ENCODE measurements around the gene KCNN3.

The KCNN3 gene

DNA sequence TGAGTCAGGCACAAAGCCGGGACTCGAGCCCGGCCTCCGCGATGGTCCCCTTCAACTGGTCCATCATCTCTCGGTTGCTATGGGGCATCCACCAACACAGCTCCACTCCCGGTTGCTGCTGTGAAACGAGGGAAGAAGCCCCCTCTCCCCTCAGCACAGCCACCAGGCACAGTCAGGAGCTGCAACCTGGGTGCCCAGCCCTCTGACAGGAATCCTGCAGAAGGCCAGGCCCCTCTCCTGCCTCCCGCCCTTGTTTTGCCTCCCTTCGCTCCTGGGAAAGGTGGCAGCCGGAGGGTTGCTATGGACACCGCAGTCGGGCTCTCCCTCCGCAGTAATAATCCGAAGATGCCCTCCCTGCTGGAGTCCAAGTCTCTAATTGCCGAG, 8.9 kb upstream of the KCNN3 start:
- no peak for DNase-seq (ENCODE audit: low read depth)

- peak; percentile 44 for DNase-seq (ENCODE audit: low read depth)
Measured at GRCh38 chr1:154878371-154879037, 8.4 kb upstream of the KCNN3 start.

- DNase-seq (ENCODE audit: low read depth): no peak
Measured at GRCh38 chr1:154877370-154877974, 7.4 kb upstream of the KCNN3 start.

DNA sequence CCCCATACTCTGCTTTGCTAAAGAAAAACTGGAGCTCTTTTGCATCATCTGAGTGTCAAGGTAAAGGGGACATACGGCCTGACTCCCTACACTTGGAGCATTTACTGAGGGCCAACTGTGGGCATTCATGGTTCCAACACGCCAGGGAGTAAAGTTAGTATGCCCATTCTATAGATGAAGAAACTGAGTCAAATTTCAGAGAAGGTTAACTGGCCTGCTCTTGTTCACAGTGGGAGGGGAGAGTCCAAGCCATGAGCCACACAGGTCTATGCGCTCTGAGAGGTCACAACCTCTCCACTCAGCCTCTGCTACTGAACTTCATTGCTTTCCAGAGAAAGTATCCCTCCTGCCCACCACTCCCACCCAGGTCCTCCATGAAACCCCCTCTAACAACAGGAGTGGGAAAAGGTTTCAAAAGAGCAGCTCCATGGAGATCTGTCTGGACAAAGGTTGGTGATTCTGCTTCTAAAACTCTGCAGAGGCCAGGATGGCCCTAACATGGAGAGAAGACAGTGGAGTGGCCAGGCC, 6.8 kb upstream of the KCNN3 start:
- no peak for DNase-seq (ENCODE audit: low read depth)

DNA sequence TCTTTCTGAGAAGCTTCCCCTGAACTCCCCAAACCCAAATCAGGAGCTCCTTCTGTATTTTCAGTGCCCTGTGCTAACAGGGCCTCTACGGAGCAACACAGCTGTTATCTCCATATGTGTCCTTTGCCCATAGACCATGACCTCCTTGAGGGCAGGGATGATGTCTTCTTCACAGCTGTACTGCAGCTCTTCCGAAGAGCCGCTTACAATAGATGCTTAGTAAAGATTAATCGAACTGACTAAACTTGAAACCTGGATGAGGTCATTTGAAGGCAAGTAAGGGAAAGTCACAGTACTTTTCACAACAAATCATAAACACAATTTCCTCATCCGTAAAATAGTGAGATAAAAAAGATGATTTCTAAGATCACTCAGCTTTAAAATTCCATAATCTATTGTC, 4.4 kb upstream of the KCNN3 start:
- no peak for DNase-seq (ENCODE audit: low read depth)

DNA sequence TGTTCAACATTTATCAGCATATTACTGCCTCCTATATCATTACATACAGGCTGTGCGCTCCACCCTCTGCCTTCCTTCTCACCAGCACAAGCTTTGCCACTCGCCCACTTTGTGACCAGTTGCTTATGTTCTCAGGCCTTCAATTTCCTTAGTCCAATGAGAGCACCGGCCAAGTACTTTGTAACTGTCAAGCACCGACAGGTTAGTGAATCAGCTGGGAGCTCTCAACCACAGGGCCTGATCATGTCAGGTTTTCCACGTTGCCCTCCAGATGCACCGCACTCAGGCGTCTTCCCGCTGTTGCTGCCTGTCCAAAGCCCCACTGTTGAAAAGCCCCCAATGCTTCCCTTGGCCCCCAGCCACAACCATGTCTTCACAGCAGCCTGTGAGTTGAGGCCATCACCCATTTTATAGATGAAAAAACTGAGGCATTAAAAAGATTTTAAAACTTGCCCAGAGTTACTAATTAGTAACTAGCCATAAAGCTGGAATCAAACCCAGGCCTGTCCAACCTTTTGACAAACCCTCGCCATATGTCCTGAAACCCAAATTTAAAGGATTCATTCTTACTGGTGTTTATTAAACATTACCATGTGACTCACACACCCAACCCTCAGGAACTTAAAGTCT, 3.4 kb upstream of the KCNN3 start:
- DNase-seq (ENCODE audit: low read depth): no peak

DNA sequence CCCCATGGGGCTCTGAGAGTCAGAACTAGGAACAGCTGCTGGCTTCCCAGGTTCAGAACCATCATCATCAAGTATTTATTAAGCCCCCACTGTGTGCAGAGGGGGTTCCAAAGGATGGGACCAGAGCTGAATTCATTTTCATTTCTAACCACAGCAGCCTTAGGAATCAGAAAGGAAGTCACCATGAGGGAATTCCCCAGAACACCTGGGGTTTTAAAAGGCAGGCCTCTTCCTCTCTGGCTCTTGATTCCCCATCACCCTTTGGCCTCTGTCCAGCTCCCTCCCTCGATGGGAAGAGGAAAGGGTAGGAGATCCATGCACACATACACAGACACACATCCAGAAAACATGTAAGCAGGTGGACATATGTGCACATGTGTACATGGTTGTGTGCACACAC, 1.3 kb upstream of the KCNN3 start:
- no peak for DNase-seq (ENCODE audit: low read depth)

GRCh38 chr1:154870734-154871133, 653 bp upstream of the KCNN3 start:
- no peak for DNase-seq (ENCODE audit: low read depth)

GRCh38 chr1:154869351-154870114, 548 bp downstream of the KCNN3 start:
- no peak for DNase-seq (ENCODE audit: low read depth)

GRCh38 chr1:154867841-154868605, 2.1 kb downstream of the KCNN3 start:
- no peak for DNase-seq (ENCODE audit: low read depth)

DNA sequence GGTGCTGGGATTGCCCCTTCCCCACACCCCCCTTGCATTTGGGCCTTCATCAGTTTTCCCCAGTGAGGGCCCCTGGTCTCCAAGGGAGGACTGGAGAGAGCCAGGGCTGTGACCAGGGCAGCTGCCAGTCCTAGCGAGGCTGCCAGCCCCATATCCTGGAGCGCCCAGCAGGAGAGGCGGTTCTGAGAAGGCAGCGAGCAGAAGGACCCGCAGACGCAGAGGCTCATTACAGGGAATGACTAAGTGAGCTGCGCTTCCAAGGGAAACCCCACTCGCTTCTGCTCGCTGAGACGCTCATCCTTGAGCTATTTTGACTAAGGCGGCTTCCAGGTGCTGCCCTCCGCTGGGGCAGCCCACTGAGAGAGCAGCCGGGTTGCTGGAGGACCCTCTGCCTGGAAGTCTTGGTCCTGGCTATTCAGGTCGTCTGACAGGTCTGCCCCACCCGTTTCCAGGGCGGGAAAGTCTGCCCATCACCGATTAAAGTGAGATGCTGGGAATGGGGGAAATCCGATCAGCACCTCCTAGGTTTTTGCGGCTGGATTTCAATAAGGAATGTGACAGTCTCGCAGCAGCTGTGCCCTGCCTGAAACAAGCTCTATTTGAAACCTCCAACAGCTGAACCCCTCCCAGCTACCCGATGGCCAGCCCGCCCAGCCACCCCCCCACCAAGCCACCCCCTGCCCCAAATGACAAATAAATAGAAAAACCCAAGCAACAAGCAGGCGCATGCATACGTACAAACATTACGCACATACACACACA, 2.8 kb downstream of the KCNN3 start:
- DNase-seq (ENCODE audit: low read depth): peak; percentile 18

GRCh38 chr1:154866257-154867063, 3.6 kb downstream of the KCNN3 start:
- no peak for DNase-seq (ENCODE audit: low read depth)

GRCh38 chr1:154865442-154866256, 4.4 kb downstream of the KCNN3 start:
- DNase-seq (ENCODE audit: low read depth): no peak

GRCh38 chr1:154864189-154864975, 5.7 kb downstream of the KCNN3 start:
- no peak for DNase-seq (ENCODE audit: low read depth)

DNA sequence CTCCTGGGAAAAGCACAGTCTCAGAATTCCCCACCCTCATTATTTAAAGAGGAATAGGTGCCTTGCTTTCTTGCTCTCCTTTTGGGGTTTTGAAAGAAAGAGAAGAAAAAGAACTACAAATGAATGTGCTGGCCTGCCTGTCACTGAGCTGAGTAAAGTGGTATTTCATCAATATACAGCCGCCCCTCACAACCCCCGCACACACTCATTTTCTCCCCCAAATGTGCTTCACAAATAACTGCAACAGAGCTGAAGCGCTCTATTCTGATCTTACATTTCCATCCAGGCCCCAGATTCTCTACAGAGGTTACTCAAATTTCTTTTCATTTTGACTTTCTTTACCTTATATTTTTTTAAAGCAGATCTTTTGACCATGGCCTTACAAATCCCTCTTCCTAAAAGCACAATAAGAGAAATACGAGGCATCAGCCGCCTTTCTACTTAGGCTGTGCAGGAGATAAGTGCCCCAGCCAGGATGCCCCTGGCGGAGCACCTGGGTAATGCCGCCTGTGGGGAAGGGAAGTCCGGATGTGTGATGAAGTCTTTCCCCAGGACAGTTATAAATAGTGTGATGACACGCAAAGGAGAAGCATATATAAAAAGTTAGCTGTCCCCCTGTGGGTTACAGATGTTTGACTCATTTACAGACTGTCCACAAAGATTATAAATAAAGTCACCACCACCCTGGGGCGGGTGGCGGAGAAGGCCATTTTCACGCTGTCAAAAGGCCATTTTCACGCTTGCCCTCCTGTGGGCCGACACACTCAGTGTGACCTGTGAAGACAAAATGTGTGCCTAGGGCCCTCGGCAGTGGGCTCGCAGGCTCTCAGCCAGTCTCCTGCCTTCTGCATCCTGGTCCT, 6.5 kb downstream of the KCNN3 start:
- no peak for DNase-seq (ENCODE audit: low read depth)

GRCh38 chr1:154862907-154863306, 7.2 kb downstream of the KCNN3 start:
- DNase-seq (ENCODE audit: low read depth): no peak

GRCh38 chr1:154861607-154862094, 8.4 kb downstream of the KCNN3 start:
- peak; percentile 14 for DNase-seq (ENCODE audit: low read depth)
